C4-2B (cell line): ENCODE data around the gene SUSD1.
A peak's percentile ranks its signal among the peaks of the same experiment; 100 is the strongest.

Source experiments
- H3K27ac ChIP-seq: fragments of 450-650 bp; 2 replicates; pipeline ENCODE4 v1.5.1; 2017
- CTCF ChIP-seq: fragments of 450-650 bp; conservative IDR thresholded peaks from 2 replicates; pipeline ENCODE4 v1.5.1; 2017; ENCODE audit warnings: mild to moderate bottlenecking
- ZFX ChIP-seq: fragments of 450-650 bp; IDR thresholded peaks from 2 replicates; pipeline ENCODE4 v1.6.1; 2017

SUSD1 gene

DNA sequence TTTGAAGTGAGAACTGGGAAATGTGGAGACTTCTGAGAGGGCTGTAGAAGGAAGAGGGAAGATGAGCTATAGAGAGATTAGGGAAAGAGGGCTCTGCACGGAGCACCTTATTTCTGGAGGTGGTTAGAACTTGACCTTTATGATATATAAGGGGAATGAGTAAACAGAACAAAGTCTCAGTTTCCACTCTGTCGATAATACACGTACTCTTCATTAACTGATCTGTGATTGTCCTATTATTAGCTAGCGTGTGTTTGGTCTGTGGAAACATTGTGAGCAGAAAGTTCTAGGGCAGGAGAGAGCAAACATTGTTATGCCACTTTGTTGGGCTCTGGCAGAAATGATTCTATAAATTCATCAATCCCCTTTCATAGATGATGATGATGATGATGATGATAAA is 159.9 kb downstream of the SUSD1 start:
- H3K27ac ChIP-seq, result no peak overlapping the region
- TF ChIP-seq CTCF, result no peak
- TF ChIP-seq ZFX, result no peak

DNA sequence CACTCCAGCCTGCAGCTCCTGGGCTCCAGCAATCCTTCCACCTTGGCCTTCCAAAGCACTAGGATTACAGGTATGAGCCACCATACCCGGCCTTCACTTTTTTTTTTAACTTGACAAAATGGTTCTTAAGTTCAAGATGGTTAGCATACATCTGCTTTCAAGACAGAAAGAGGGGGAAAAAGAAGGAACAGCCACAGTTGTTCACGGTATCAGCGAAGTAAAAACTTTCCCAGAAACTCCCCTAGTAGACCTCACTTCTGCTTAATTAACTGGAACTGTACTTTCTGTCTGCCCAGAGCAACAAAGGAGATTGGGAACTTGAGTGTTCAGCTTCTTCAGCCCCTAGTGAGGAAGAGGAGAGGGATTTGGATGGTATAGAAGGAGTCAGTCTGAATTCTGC is 161.8 kb downstream of the SUSD1 start:
- TF ChIP-seq ZFX (no peak), CTCF (no peak)
- H3K27ac ChIP-seq, result no peak overlapping the region

- H3K27ac ChIP-seq, result peak overlapping the region; percentile 41; the same call in 1 of the 2 replicates
Observed at GRCh38 chr9:112012026-112012902, 162.8 kb downstream of the SUSD1 start.

GRCh38 chr9:112011051-112011620 is 164.0 kb downstream of the SUSD1 start:
- H3K27ac ChIP-seq, result no peak overlapping the region
- no peak for TF ChIP-seq CTCF
- TF ChIP-seq ZFX, result no peak

More at GRCh38 chr9:112012026-112012902, 162.8 kb downstream of the SUSD1 start:
- no peak for TF ChIP-seq CTCF
- no peak for TF ChIP-seq ZFX

- TF ChIP-seq CTCF (no peak), ZFX (no peak)
Observed at GRCh38 chr9:112010537-112010936, 164.6 kb downstream of the SUSD1 start.

GRCh38 chr9:112009656-112010055 is 165.4 kb downstream of the SUSD1 start:
- no peak overlapping the region for H3K27ac ChIP-seq

More at GRCh38 chr9:112010537-112010936, 164.6 kb downstream of the SUSD1 start:
- no peak overlapping the region for H3K27ac ChIP-seq

More at GRCh38 chr9:112009656-112010055, 165.4 kb downstream of the SUSD1 start:
- no peak for TF ChIP-seq CTCF
- no peak for TF ChIP-seq ZFX
